GM12878 (cell line): ENCODE data around the gene PCAT6. TPM values are rescaled to one million over a fixed set of nuclear protein-coding genes. Genes with fewer than 3 reads are reported as not detected.

Experiments used
- ATAC-seq: fragments of 200-7000 bp; cut with Tn5 transposase; 3 replicates; pipeline ENCODE4 v1.9.1; 2020; ENCODE audit warnings: mild to moderate bottlenecking, moderate library complexity
- BruUV-seq: library from RNA; stranded (reverse); fragments of 400-500 nt; replicated peaks from 2 replicates; lab custom pipeline; 2021; lab: Mats Ljungman, UMichigan
- CTCF ChIA-PET: fragments of 300-600 bp; sonication (Branson Sonifier 250); formaldehyde crosslinking; extraction: SDS; loops from one replicate; lab custom pipeline; 2021; ENCODE audit warnings: inconsistent platforms; lab: Yijun Ruan, JAX
- POLR2A ChIA-PET: fragments of 350-600 bp; formaldehyde crosslinking; extraction: SDS; loops from one replicate; lab custom pipeline; 2021; ENCODE audit warnings: inconsistent platforms; lab: Charles Lee
- RAD21 ChIA-PET: fragments of 300-600 bp; sonication (Branson Sonifier 250); formaldehyde crosslinking; loops from one replicate; lab custom pipeline; 2023; ENCODE audit warnings: antibody characterized with exemption; ENCODE audit not compliant: unreplicated experiment; lab: Charles Lee
- SMC1A ChIA-PET: fragments of 300-600 bp; sonication (Branson Sonifier 250); formaldehyde crosslinking; loops from one replicate; lab custom pipeline; 2023; ENCODE audit not compliant: unreplicated experiment, uncharacterized antibody; lab: Charles Lee
- DNase-seq: peaks from one replicate; pipeline ENCODE4 v3.0.0-alpha.2; 2011; ENCODE audit warnings: low read depth, low spot score
- FAIRE-seq: peaks from 3 replicates; lab custom pipeline; 2011; peaks lifted over from hg19 to GRCh38; lab: Jason Lieb, UNC
- H2AFZ ChIP-seq: 2 replicates; pipeline ENCODE4 v1.6.0; 2011; ENCODE audit warnings: low read depth, low read length, control low read depth; ENCODE audit not compliant: control insufficient read depth
- H3K27ac ChIP-seq: 2 replicates; pipeline ENCODE4 v1.5.1; 2011; ENCODE audit warnings: control low read depth; ENCODE audit not compliant: control insufficient read depth, insufficient read depth
- H3K27me3 ChIP-seq, 2 experiments: replicated peaks in 1 of 2; 2 replicates each; pipeline versions ENCODE4 v1.6.0 to v1.6.1; 2011; ENCODE audit warnings: low read length in 1 of 2; ENCODE audit not compliant: control insufficient read depth in 2 of 2, insufficient read depth in 2 of 2
- H3K36me3 ChIP-seq, 2 experiments: 2 replicates each; pipeline ENCODE4 v1.5.1; 2011; ENCODE audit warnings: low read length in 1 of 2; ENCODE audit not compliant: control insufficient read depth in 2 of 2, insufficient read depth in 2 of 2
- H3K4me1 ChIP-seq: 2 replicates; pipeline ENCODE4 v1.6.1; 2011; ENCODE audit warnings: mild to moderate bottlenecking, low read length, moderate library complexity, mixed read lengths; ENCODE audit not compliant: control insufficient read depth, insufficient read depth
- H3K4me2 ChIP-seq: 2 replicates; pipeline ENCODE4 v1.6.0; 2011; ENCODE audit warnings: control low read depth; ENCODE audit not compliant: control insufficient read depth, insufficient read depth
- H3K4me3 ChIP-seq: fragments of 200-600 bp; sonication (generic); 2 replicates; pipeline ENCODE4 v1.5.1; 2016
- H3K79me2 ChIP-seq: 2 replicates; pipeline ENCODE4 v1.6.0; 2011; ENCODE audit warnings: low read length; ENCODE audit not compliant: control insufficient read depth, insufficient read depth
- H3K9ac ChIP-seq: 2 replicates; pipeline ENCODE4 v1.8.0; 2011; ENCODE audit warnings: low read length, control low read depth, mixed read lengths; ENCODE audit not compliant: control insufficient read depth, insufficient read depth
- H3K9me3 ChIP-seq: replicated peaks from 3 replicates; pipeline ENCODE4 v1.5.1; 2011; ENCODE audit warnings: mild to moderate bottlenecking, low read length; ENCODE audit not compliant: control insufficient read depth, insufficient read depth
- H4K20me1 ChIP-seq: 2 replicates; pipeline ENCODE4 v1.6.0; 2011; ENCODE audit not compliant: control insufficient read depth, insufficient read depth
- ASH2L ChIP-seq: fragments of 300-600, 200-600 bp; sonication (generic); IDR thresholded peaks from 2 replicates; pipeline ENCODE4 v1.6.1; 2017; ENCODE audit warnings: low read depth, mild to moderate bottlenecking, borderline replicate concordance
- CEBPB ChIP-seq, 2 experiments: fragments of 150-350 bp in 1 of 2; IDR thresholded peaks; 2 replicates each; pipeline ENCODE4 v1.6.1; 2012 to 2014; ENCODE audit warnings: low read depth in 2 of 2, low read length in 2 of 2, borderline replicate concordance in 1 of 2, inconsistent platforms in 1 of 2
- FOXK2 ChIP-seq: fragments of 450-650 bp; IDR thresholded peaks from 2 replicates; pipeline ENCODE4 v1.6.1; 2017; ENCODE audit warnings: mild to moderate bottlenecking, moderate library complexity
- HDGF ChIP-seq: fragments of 450-650 bp; IDR thresholded peaks from 2 replicates; pipeline ENCODE4 v1.6.1; 2016; ENCODE audit warnings: antibody characterized with exemption
- IRF4 ChIP-seq: IDR thresholded peaks from 2 replicates; pipeline ENCODE4 v1.6.1; 2011; ENCODE audit warnings: low read depth, low read length
- JUNB ChIP-seq: IDR thresholded peaks from 2 replicates; pipeline ENCODE4 v1.6.1; 2016; ENCODE audit warnings: antibody characterized with exemption, mild to moderate bottlenecking
- KAT2A ChIP-seq: conservative IDR thresholded peaks from 2 replicates; pipeline ENCODE4 v1.6.1; 2011; ENCODE audit warnings: low read depth, low read length; ENCODE audit not compliant: control insufficient read depth
- KDM1A ChIP-seq: fragments of 200-600 bp; sonication (generic); IDR thresholded peaks from 2 replicates; pipeline ENCODE4 v1.6.1; 2016; ENCODE audit warnings: borderline replicate concordance
- MEF2B ChIP-seq: fragments of 450-650 bp; IDR thresholded peaks from 2 replicates; pipeline ENCODE4 v1.6.1; 2018; ENCODE audit warnings: mild to moderate bottlenecking, moderate library complexity; ENCODE audit not compliant: partially characterized antibody, poor library complexity, severe bottlenecking
- NFYB ChIP-seq: IDR thresholded peaks from 2 replicates; pipeline ENCODE4 v1.6.1; 2011; ENCODE audit warnings: low read depth, mild to moderate bottlenecking, low read length, improper control_type of control experiment, moderate library complexity; ENCODE audit not compliant: insufficient read depth
- RAD21 ChIP-seq: IDR thresholded peaks from 2 replicates; pipeline ENCODE4 v1.6.1; 2011; ENCODE audit warnings: mild to moderate bottlenecking, low read depth, low read length, moderate library complexity; ENCODE audit not compliant: insufficient read depth
- RB1 ChIP-seq: fragments of 450-650 bp; formaldehyde crosslinking; IDR thresholded peaks from 2 replicates; pipeline ENCODE4 v1.6.1; 2017; ENCODE audit warnings: mild to moderate bottlenecking, borderline replicate concordance
- RBBP5 ChIP-seq: fragments of 200-600 bp; sonication (generic); conservative IDR thresholded peaks from 2 replicates; pipeline ENCODE4 v1.6.1; 2016
- SIX5 ChIP-seq: IDR thresholded peaks from 2 replicates; pipeline ENCODE4 v1.6.1; 2011; ENCODE audit warnings: mild to moderate bottlenecking, low read depth, low read length, moderate library complexity; ENCODE audit not compliant: severe bottlenecking
- SRF ChIP-seq, 2 experiments: IDR thresholded peaks; 2 replicates each; pipeline ENCODE4 v1.6.1; 2011; ENCODE audit warnings: low read depth in 2 of 2, low read length in 2 of 2, mild to moderate bottlenecking in 1 of 2, moderate library complexity in 1 of 2
- STAT3 ChIP-seq: IDR thresholded peaks from 2 replicates; pipeline ENCODE4 v1.6.1; 2011; ENCODE audit warnings: low read depth, low read length, improper control_type of control experiment
- SUZ12 ChIP-seq: fragments of 200-600 bp; sonication (generic); IDR thresholded peaks from one replicate; pipeline ENCODE4 v1.6.1; 2018; ENCODE audit warnings: antibody characterized with exemption, mild to moderate bottlenecking; ENCODE audit not compliant: unreplicated experiment
- TCF7 ChIP-seq: IDR thresholded peaks from 2 replicates; pipeline ENCODE4 v1.6.1; 2014; ENCODE audit warnings: antibody characterized with exemption, borderline replicate concordance
- WRNIP1 ChIP-seq: IDR thresholded peaks from 2 replicates; pipeline ENCODE4 v1.6.1; 2011; ENCODE audit warnings: low read depth, low read length, improper control_type of control experiment, borderline replicate concordance
- WGBS: methylation state at CpG from one replicate; pipeline ENCODE4 v1.1.6; 2016; ENCODE audit warnings: low lambda C conversion rate; ENCODE audit not compliant: insufficient replicate concordance, insufficient coverage; ENCODE audit errors: missing lambda C conversion rate; 5-methylcytosine and 5-hydroxymethylcytosine counted together
- in situ Hi-C: fragments of 300-500 bp; cut with MboI; formaldehyde crosslinking; loops from 9 replicates; pipeline ENCODE4 v1.14.3; 2018; ENCODE audit warnings: mixed read lengths
- intact Hi-C: fragments of 100-400 bp; cut with micrococcal nuclease; formaldehyde crosslinking; loops from one replicate; pipeline ENCODE4 v1.14.2; 2022; ENCODE audit not compliant: unreplicated experiment
- polyA plus RNA-seq, 11 experiments: library from polyadenylated mRNA; depleted of rRNA in 4 of 11; unstranded in 6 of 11; stranded (reverse) in 5 of 11; fragments of >200 nt; fragmentation: Nextera tagmentation in 4 of 11; fragmentation: Illumina TruSeq in 1 of 11; extraction: Ambion mirVana in 4 of 11; extraction: Trizol in 1 of 11; gene quantifications; 1 replicate in 1 of 11; 2 replicates in 10 of 11; pipeline versions ENCODE4 v1.2.1 to v1.2.3, GENCODE V29; 2011 to 2016; ENCODE audit warnings: inconsistent platforms in 2 of 11, missing spikeins in 2 of 11, low read depth in 1 of 11
- total RNA-seq, 4 experiments: library from RNA; depleted of rRNA in 3 of 4; stranded (reverse); fragments of >200 nt in 3 of 4; fragmentation: Illumina TruSeq in 1 of 4; extraction: Trizol in 1 of 4; gene quantifications; 2 replicates each; pipeline versions ENCODE4 v1.2.1 to v1.2.3, GENCODE V29; 2013 to 2021
- TF ChIP-seq, protein P1 (sequence below): IDR thresholded peaks from 2 replicates; pipeline ENCODE4 v1.6.1; 2012; ENCODE audit warnings: mild to moderate bottlenecking, low read depth, low read length

PCAT6 gene
- total and polyA plus RNA-seq, 10 of the 15 experiments (the other 5 are each of a cell fraction or from before 2014, with no cell fraction given) = 0.16 to 0.83 (median 0.48) TPM; not detected in 4

DNA sequence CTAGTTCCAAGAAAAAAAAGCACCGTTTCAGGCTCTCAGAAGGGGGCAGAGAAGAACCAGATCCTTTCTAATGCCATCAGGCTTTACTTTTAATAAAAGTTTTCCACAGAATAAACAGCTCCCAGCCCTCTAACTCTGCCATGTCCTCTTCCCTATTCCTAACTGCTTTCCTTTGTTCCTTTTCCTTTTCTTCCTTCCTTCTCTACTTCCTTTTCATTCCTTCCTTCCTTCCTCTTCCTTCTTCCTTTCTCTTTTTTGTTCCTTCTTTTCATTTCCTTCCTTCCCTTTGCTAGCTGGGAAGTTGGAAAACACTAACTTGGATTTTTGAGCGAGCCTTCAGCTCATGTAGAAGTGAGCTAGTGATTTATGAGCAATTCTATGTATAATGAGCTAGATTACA lies 48.7 kb upstream of the PCAT6 start:
- CTCF ChIA-PET = interaction anchor here (0.6 to 1.6 kb wide), 4 partner anchors 10 to 18 kb away, joined by 3 read pairs; no protein-coding TSS in a partner anchor
- in situ Hi-C loops = no loop called here

GRCh38 chr1:202765721-202766120 lies 45.0 kb upstream of the PCAT6 start:
- H3K4me1 ChIP-seq = no peaks in the 10 kb centered on the region
- peaks cover 0 to 3% of the 10 kb centered on the region in 2 experiments; a peak in 1 of 4 replicates for H3K36me3 ChIP-seq
- FAIRE-seq = no peak
- in situ Hi-C loops (no loop called here), intact Hi-C loops (no loop called here)
- no peaks in the 10 kb centered on the region for H4K20me1 ChIP-seq
- ChIA-PET CTCF (interaction anchor here (1.1 to 2.0 kb wide), 2 partner anchors 9 to 14 kb away, joined by 3 to 6 read pairs; no protein-coding TSS in a partner anchor), RAD21 (interaction anchor here (0.5 kb wide), 1 partner anchor 553 kb away, joined by 3 read pairs; no protein-coding TSS in a partner anchor), POLR2A (no interaction called here), SMC1A (no interaction called here)
- H3K9ac ChIP-seq = no peak overlapping the region
- no TSS peak for BruUV-seq
- TF ChIP-seq SIX5 (no peak), MEF2B (no peak), RAD21 (no peak), NFYB (no peak), SRF (IDR thresholded peaks at IDR 0.05; ENCODE audit: low read depth in 2 of 2, low read length in 2 of 2) (no peak), JUNB (no peak), KAT2A (no peak), FOXK2 (no peak)
- TF ChIP-seq, protein P1, sequence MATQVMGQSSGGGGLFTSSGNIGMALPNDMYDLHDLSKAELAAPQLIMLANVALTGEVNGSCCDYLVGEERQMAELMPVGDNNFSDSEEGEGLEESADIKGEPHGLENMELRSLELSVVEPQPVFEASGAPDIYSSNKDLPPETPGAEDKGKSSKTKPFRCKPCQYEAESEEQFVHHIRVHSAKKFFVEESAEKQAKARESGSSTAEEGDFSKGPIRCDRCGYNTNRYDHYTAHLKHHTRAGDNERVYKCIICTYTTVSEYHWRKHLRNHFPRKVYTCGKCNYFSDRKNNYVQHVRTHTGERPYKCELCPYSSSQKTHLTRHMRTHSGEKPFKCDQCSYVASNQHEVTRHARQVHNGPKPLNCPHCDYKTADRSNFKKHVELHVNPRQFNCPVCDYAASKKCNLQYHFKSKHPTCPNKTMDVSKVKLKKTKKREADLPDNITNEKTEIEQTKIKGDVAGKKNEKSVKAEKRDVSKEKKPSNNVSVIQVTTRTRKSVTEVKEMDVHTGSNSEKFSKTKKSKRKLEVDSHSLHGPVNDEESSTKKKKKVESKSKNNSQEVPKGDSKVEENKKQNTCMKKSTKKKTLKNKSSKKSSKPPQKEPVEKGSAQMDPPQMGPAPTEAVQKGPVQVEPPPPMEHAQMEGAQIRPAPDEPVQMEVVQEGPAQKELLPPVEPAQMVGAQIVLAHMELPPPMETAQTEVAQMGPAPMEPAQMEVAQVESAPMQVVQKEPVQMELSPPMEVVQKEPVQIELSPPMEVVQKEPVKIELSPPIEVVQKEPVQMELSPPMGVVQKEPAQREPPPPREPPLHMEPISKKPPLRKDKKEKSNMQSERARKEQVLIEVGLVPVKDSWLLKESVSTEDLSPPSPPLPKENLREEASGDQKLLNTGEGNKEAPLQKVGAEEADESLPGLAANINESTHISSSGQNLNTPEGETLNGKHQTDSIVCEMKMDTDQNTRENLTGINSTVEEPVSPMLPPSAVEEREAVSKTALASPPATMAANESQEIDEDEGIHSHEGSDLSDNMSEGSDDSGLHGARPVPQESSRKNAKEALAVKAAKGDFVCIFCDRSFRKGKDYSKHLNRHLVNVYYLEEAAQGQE = no peak
- H3K4me3 ChIP-seq = no peak overlapping the region
- H3K9me3 ChIP-seq = no peaks in the 10 kb centered on the region
- no peaks in the 10 kb centered on the region for H3K79me2 ChIP-seq
- H2AFZ ChIP-seq = no peak overlapping the region
- no peak overlapping the region for H3K27ac ChIP-seq
- H3K27me3 ChIP-seq = no peaks in the 10 kb centered on the region
- H3K4me2 ChIP-seq = no peak overlapping the region
- WGBS = 19% methylated on average over 1 of the region's 1 CpG
- no peak for DNase-seq
- no peak for ATAC-seq

More for the DNA sequence above, 48.7 kb upstream of the PCAT6 start:
- ChIA-PET POLR2A (interaction anchor here (0.5 kb wide), 1 partner anchor 625 kb away, joined by 4 read pairs; no protein-coding TSS in a partner anchor), SMC1A (interaction anchor here (0.6 to 1.7 kb wide), 5 partner anchors 11 to 259 kb away, joined by 3 to 6 read pairs (median 4); no protein-coding TSS in a partner anchor), RAD21 (no interaction called here)
- no peak for FAIRE-seq
- Histone ChIP-seq H4K20me1 (no peaks in the 10 kb centered on the region), H3K27ac (no peak overlapping the region), H2AFZ (no peak overlapping the region), H3K4me1 (no peaks in the 10 kb centered on the region), H3K4me3 (no peak overlapping the region), H3K27me3 (no peaks in the 10 kb centered on the region), H3K9me3 (no peaks in the 10 kb centered on the region), H3K79me2 (no peaks in the 10 kb centered on the region), H3K36me3 (peaks cover 0 to 3% of the 10 kb centered on the region in 2 experiments; a peak in 1 of 4 replicates), H3K4me2 (no peak overlapping the region), H3K9ac (no peak overlapping the region)
- intact Hi-C loops = no loop called here
- DNase-seq = no peak
- TF ChIP-seq KDM1A (no peak), IRF4 (no peak), HDGF (no peak), ASH2L (no peak), RBBP5 (no peak), RB1 (no peak), TCF7 (no peak), STAT3 (no peak), WRNIP1 (no peak), SUZ12 (no peak), CEBPB (IDR thresholded peaks at IDR 0.05; ENCODE audit: borderline replicate concordance in 1 of 2, low read depth in 2 of 2, low read length in 2 of 2) (no peak)
- WGBS = 5% methylated on average over 2 of the region's 2 CpGs
- ATAC-seq = no peak
- BruUV-seq = no TSS peak
